HUDEP-2 (cell line): ENCODE data around the gene NME7.
"Not testable (repeated sequence)": the region's sequence is repeated elsewhere in the genome, so short reads cannot be mapped to it uniquely, and the experiment has no call there.

Experiments
- DNase-seq, 76 experiments: peaks; one replicate each; lab custom pipeline; 2025; ENCODE audit not compliant: unreplicated experiment in 76 of 76; lab: John Stamatoyannopoulos, UW

Gene NME7

GRCh38 chr1:169133801-169134502 lies 233.6 kb downstream of the NME7 start:
- DNase-seq: no peak

GRCh38 chr1:169133228-169133576 lies 234.4 kb downstream of the NME7 start:
- DNase-seq: no peak

- DNase-seq: no peak
Measured at GRCh38 chr1:169132512-169133227, 234.9 kb downstream of the NME7 start.

GRCh38 chr1:169130683-169131082 lies 236.9 kb downstream of the NME7 start:
- DNase-seq: no peak

GRCh38 chr1:169129109-169129784 lies 238.3 kb downstream of the NME7 start:
- DNase-seq: no peak

- DNase-seq: no peak
Measured at GRCh38 chr1:169128562-169128961, 239.0 kb downstream of the NME7 start.

GRCh38 chr1:169127305-169127704 lies 240.3 kb downstream of the NME7 start:
- no peak for DNase-seq

- DNase-seq: no peak
Measured at GRCh38 chr1:169126335-169126734, 241.3 kb downstream of the NME7 start.

- not testable (repeated sequence) for DNase-seq
Measured at GRCh38 chr1:169125597-169125996, 242.0 kb downstream of the NME7 start.

- no peak for DNase-seq
Measured at GRCh38 chr1:169124459-169124858, 243.1 kb downstream of the NME7 start.

GRCh38 chr1:169122976-169123375 lies 244.6 kb downstream of the NME7 start:
- no peak for DNase-seq

- DNase-seq: no peak
Measured at GRCh38 chr1:169121146-169121923, 246.3 kb downstream of the NME7 start.

- DNase-seq: no peak
Measured at GRCh38 chr1:169120066-169120465, 247.5 kb downstream of the NME7 start.

GRCh38 chr1:169119405-169119804 lies 248.2 kb downstream of the NME7 start:
- DNase-seq: no peak

GRCh38 chr1:169118227-169118626 lies 249.4 kb downstream of the NME7 start:
- DNase-seq: no peak

- DNase-seq: no peak
Measured at GRCh38 chr1:169117599-169117998, 250.0 kb downstream of the NME7 start.

GRCh38 chr1:169117014-169117413 lies 250.6 kb downstream of the NME7 start:
- no peak for DNase-seq

- DNase-seq: no peak
Measured at GRCh38 chr1:169115891-169116585, 251.6 kb downstream of the NME7 start.

- no peak for DNase-seq
Measured at GRCh38 chr1:169113613-169114119, 253.9 kb downstream of the NME7 start.

GRCh38 chr1:169112241-169112640 lies 255.4 kb downstream of the NME7 start:
- DNase-seq: no peak
